Activated naive CD4-positive, alpha-beta T cell treated with anti-CD3 and anti-CD28 coated beads, Interleukin-2, amount 10 ng/mL, durations not matched to agents 5 hours and 36 hours (primary cell): ENCODE results near the gene AQR. TPM values are rescaled to one million over a fixed set of nuclear protein-coding genes. Genes with fewer than 3 reads are reported as not detected.

Source experiments
- total RNA-seq, 2 experiments: library from RNA; stranded (reverse); gene quantifications; one replicate each; pipeline ENCODE4 v1.2.3, GENCODE V29; 2021

The AQR gene
- 10 to 100 TPM; 32.1 to 33.6 TPM for total RNA-seq

DNA sequence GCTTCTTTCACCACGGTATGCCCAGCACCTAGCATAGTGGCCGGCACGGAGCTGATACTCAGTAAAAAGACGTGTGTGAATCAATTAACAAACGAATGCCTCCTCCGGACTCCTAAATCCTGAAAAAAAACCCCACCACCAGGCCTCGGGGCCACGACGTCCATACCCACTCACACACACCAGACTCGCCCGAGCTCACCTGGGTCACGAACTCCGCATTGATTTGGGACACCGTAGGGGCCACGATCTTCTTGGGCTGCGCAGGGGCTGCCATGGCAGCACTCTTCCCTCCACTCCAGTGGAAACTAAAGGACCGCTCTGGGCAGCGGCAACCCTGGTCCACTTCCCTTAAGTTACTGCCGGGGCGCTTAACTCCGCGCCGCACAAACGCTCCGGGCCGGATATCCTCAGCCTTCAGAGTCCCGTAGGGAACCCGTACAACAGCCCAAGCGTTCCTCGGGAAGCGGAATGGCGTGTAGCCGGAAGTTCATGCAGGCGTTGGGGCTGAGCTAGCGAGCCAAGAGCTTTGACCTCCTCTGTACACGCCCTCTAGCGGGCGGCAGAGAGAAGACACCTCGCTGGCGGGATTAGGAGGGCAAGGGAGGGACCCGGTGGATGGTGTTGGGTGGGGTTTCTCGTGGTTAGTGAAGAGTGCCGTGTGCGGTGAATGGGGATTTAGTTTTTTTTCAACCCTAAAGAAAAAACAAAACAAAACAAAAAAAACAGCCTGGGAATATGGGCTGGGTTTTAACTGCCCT, at the start of gene AQR:
TSS of gene AQR (minus strand) at position 403 of the 758 bp plus-strand sequence. CDS start at position 274, 129 bp downstream.

DNA sequence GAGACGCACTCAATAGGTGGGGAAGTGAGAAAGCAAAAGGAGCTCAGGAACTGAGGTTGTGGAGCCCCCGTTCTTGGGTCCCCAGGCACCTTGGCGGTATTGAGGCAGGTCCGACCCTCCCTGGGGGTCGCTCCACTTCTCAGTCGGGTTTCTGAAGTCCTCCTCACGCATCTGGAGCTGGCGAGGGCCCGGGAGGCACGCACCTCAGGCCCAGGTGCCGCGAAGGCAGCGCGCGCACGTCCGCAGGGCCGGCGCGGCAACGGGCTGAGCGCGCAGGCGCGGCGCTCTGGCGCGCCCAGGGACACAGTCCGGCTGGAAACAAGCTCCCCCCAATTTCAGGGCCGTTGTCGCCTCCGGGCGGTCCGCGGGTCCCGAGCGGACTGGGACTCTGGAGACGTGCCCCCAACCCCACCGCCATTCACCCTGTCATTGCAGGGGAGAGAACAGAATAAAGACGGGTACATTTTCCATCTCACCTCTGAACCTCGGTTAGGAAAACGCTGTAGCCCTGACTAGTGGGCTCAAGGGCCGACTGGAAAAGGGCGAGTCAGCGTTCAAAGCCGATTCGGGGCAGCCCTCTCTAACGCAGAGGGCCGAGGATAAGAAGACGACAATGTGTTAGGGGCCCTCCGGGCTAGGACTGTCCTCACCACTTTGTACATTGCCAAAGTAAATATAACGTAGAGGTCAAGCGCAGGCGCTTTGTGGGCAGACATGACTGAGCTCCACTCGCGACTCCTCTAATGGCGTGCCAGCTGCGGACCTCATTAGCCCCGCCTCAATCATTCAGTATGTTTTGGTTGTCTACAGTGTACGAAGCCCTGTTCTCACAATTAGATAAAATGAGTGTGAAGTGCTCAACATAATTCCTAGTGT, 18.7 kb upstream of the AQR start, which contains the start of gene ZNF770:
TSS of gene ZNF770 (minus strand) at position 261 of the 876 bp plus-strand sequence. CDS start 4,853 bp downstream, outside the sequence.

Other genes with a start within 250 kb of the AQR start
- gene GJD2, start 214.7 kb downstream of the AQR start, total RNA-seq: not detected
- gene ACTC1, start 174.2 kb downstream of the AQR start, total RNA-seq: not detected
- 10 to 100 TPM; 39.7 to 40.2 TPM for gene ZNF770, start 18.5 kb upstream of the AQR start, total RNA-seq
- gene NANOGP8, start 115.6 kb upstream of the AQR start, total RNA-seq: not detected